ENCODE data around the gene ZNF654.

DNA sequence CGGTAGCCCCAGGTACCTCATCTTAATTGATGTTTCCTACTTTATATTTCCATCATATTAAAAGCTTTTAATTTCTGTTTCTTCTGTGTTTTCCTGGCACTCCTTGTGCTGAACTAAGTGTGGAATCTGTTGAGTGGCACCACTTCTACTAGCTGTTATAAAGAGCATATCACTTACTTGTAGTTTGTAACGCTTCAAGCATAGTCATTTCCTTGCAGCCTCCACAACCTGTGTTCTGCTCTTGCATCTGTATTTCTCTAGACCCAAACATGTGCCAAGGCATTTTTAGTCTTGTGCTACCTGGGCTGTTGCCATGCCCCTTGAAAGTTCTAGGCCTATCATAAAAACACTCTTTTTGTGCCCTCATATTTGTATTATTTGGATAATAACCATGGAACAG lies 16.0 kb downstream of the ZNF654 start:
- no peak for TF ChIP-seq TAF1 (IDR thresholded peaks at IDR 0.05; ENCODE audit: low read depth, low read length)
- no peak for TF ChIP-seq POLR2A (IDR thresholded peaks at IDR 0.05; ENCODE audit: low read depth, low read length)
- TF ChIP-seq POLR2AphosphoS5 (IDR thresholded peaks at IDR 0.05; ENCODE audit: low read depth, low read length) = no peak
- no peak for TF ChIP-seq PAX5 (IDR thresholded peaks at IDR 0.05; ENCODE audit: insufficient read depth, low read length, severe bottlenecking)
- TF ChIP-seq POU2F2 (IDR thresholded peaks at IDR 0.05; ENCODE audit: low read depth, low read length) = no peak
- TF ChIP-seq SPI1 (IDR thresholded peaks at IDR 0.05; ENCODE audit: low read depth, low read length) = no peak

All from GM12891 (cell line).